Measurements from ENCODE around the gene ATP1A2. TPM values are rescaled to one million over a fixed set of nuclear protein-coding genes. Genes with fewer than 3 reads are reported as not detected.

The ATP1A2 gene
- total and polyA plus RNA-seq, 2 experiments from 2014 or later: 4.9 to 17.7 TPM

- TF ChIP-seq ZNF462 (CRISPR knock-in tag; IDR thresholded peaks at IDR 0.05) (no peak), ZNF331 (CRISPR knock-in tag; IDR thresholded peaks at IDR 0.05; ENCODE audit: low read depth) (no peak), REST (IDR thresholded peaks at IDR 0.05; ENCODE audit: unreplicated experiment) (no peak), POLR2AphosphoS5 (IDR thresholded peaks at IDR 0.05; ENCODE audit: low read depth) (no peak), JUNB (IDR thresholded peaks at IDR 0.05; ENCODE audit: unreplicated experiment) (no peak), CREB1 (CRISPR knock-in tag; IDR thresholded peaks at IDR 0.05; ENCODE audit: low read depth) (no peak)
- Histone ChIP-seq H3K79me2 (replicated peaks; ENCODE audit: insufficient read depth) (no peaks in the 10 kb centered on the region), H3K4me2 (no peak overlapping the region), H3K36me3 (ENCODE audit: insufficient read depth) (no peaks in the 10 kb centered on the region; the same call in 1 of the 2 replicates), H2AFZ (no peak overlapping the region), H3F3A (replicated peaks; ENCODE audit: low read depth) (no peaks in the 10 kb centered on the region), H3K4me3 (no peak overlapping the region), H3K4me1 (ENCODE audit: insufficient read depth) (no peaks in the 10 kb centered on the region), H3K9me2 (ENCODE audit: insufficient read depth) (no peaks in the 10 kb centered on the region), H3K27ac (ENCODE audit: low read depth) (no peak overlapping the region), H4K20me1 (replicated peaks; ENCODE audit: insufficient read depth) (no peaks in the 10 kb centered on the region; the same call in 1 of the 2 replicates), H3K27me3 (ENCODE audit: insufficient read depth) (no peaks in the 10 kb centered on the region)
- no peak for ATAC-seq
- peaks cover 7% of the 10 kb centered on the region for H3K27me3 Mint-ChIP-seq (ENCODE audit: insufficient read depth, low read depth, poor library complexity)
- H3K4me1 Mint-ChIP-seq: no peaks in the 10 kb centered on the region
- no peak overlapping the region for H3K4me3 Mint-ChIP-seq
- H3K9me3 Mint-ChIP-seq: no peaks in the 10 kb centered on the region
- DNase-seq (ENCODE audit: low spot score): no peak
- H3K27ac Mint-ChIP-seq: no peak overlapping the region
- H3K36me3 Mint-ChIP-seq (ENCODE audit: low read depth): peaks cover 76% of the 10 kb centered on the region
Observed at GRCh38 chr1:160137216-160137862, 21.8 kb downstream of the ATP1A2 start.
